ENCODE results near the gene BEST3. TPM values are rescaled to one million over a fixed set of nuclear protein-coding genes. Genes with fewer than 3 reads are reported as not detected.

The BEST3 gene
- total and polyA plus RNA-seq, 2 experiments from 2014 or later = 0.34 to 0.60 TPM

DNA sequence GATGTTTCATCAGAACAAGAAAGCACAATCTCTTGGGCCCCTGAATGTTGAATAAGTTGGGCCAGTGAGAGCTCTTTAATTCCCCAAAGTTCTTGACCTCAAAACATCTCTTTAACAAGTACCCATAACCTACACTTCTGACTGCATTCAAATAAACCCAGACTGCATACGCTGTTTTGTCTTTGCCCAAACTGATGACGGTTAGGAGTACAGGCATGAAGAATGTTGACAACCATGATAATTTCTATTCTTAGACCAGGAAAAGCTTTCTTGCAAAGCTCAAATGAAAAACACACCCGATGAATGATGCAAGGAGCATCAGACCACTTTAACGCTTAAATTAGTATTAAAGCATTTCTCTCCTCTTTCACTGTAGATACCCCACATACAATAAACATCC, 27.8 kb upstream of the BEST3 start:
- Histone ChIP-seq H3K79me2 (no peaks in the 10 kb centered on the region), H3K9me2 (replicated peaks; ENCODE audit: insufficient read depth) (no peaks in the 10 kb centered on the region)
- WGBS (ENCODE audit: low lambda C conversion rate, missing lambda C conversion rate) = 89% methylated on average over 4 of the region's 4 CpGs

DNA sequence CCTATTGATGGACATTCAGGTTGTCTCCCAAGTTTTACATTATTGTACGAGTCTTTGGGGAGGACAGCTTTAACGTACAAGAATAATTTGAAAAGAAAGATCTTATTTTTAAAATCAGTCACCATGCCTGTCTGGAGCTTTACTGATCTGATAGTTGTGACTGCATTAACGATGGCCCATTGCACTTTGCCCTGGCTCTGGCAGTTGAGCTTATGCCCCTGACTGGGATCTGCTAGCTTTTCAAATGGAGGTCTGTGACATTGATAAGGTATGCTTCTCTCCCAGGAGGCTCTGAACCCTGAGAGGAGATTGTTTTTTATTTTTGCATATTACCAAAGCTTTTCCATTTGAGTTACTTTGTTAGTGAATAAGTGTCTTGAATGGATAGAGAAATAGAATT, 21.6 kb upstream of the BEST3 start:
- no peak overlapping the region for H3K4me2 ChIP-seq
- WGBS (ENCODE audit: low lambda C conversion rate, missing lambda C conversion rate) = 67% methylated on average over 3 of the region's 3 CpGs
- H2AFZ ChIP-seq = peak overlapping the region; percentile 6
- H3K79me2 ChIP-seq = no peaks in the 10 kb centered on the region
- H4K20me1 ChIP-seq (ENCODE audit: insufficient read depth, poor library complexity, severe bottlenecking) = no peaks in the 10 kb centered on the region
- no peak overlapping the region for H3K4me3 ChIP-seq
- H3K36me3 ChIP-seq (replicated peaks; ENCODE audit: insufficient read depth, low read depth) = no peaks in the 10 kb centered on the region
- peak overlapping the region; percentile 3 for H3K27ac ChIP-seq
- no peaks in the 10 kb centered on the region for H3K4me1 ChIP-seq (ENCODE audit: insufficient read depth)
- no peaks in the 10 kb centered on the region for H3K9me2 ChIP-seq (replicated peaks; ENCODE audit: insufficient read depth)
- no peaks in the 10 kb centered on the region for H3K27me3 ChIP-seq
- DNase-seq (ENCODE audit: low spot score) = peak; percentile 13
- no peaks in the 10 kb centered on the region for H3K9me3 ChIP-seq (ENCODE audit: low read depth)
- TF ChIP-seq EZH2 (IDR thresholded peaks at IDR 0.05; ENCODE audit: borderline replicate concordance) = no peak
- TF ChIP-seq, protein P1, sequence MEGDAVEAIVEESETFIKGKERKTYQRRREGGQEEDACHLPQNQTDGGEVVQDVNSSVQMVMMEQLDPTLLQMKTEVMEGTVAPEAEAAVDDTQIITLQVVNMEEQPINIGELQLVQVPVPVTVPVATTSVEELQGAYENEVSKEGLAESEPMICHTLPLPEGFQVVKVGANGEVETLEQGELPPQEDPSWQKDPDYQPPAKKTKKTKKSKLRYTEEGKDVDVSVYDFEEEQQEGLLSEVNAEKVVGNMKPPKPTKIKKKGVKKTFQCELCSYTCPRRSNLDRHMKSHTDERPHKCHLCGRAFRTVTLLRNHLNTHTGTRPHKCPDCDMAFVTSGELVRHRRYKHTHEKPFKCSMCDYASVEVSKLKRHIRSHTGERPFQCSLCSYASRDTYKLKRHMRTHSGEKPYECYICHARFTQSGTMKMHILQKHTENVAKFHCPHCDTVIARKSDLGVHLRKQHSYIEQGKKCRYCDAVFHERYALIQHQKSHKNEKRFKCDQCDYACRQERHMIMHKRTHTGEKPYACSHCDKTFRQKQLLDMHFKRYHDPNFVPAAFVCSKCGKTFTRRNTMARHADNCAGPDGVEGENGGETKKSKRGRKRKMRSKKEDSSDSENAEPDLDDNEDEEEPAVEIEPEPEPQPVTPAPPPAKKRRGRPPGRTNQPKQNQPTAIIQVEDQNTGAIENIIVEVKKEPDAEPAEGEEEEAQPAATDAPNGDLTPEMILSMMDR (IDR thresholded peaks at IDR 0.05; ENCODE audit: poor library complexity) = no peak
- TF ChIP-seq EZH2phosphoT487 (IDR thresholded peaks at IDR 0.05; ENCODE audit: low read depth, severe bottlenecking, unreplicated experiment) = no peak

More for the DNA sequence above, 27.8 kb upstream of the BEST3 start:
- Histone ChIP-seq H4K20me1 (ENCODE audit: insufficient read depth, poor library complexity, severe bottlenecking) (no peaks in the 10 kb centered on the region), H3K4me1 (ENCODE audit: insufficient read depth) (no peaks in the 10 kb centered on the region), H2AFZ (no peak overlapping the region), H3K27ac (no peak overlapping the region), H3K27me3 (no peaks in the 10 kb centered on the region), H3K4me2 (no peak overlapping the region), H3K36me3 (replicated peaks; ENCODE audit: insufficient read depth, low read depth) (no peaks in the 10 kb centered on the region), H3K4me3 (no peak overlapping the region), H3K9me3 (ENCODE audit: low read depth) (no peaks in the 10 kb centered on the region)
- no peak for DNase-seq (ENCODE audit: low spot score)
- TF ChIP-seq EZH2phosphoT487 (IDR thresholded peaks at IDR 0.05; ENCODE audit: low read depth, severe bottlenecking, unreplicated experiment) (no peak), EZH2 (IDR thresholded peaks at IDR 0.05; ENCODE audit: borderline replicate concordance) (no peak)
- TF ChIP-seq, protein P1 (IDR thresholded peaks at IDR 0.05; ENCODE audit: poor library complexity) = no peak

DNA sequence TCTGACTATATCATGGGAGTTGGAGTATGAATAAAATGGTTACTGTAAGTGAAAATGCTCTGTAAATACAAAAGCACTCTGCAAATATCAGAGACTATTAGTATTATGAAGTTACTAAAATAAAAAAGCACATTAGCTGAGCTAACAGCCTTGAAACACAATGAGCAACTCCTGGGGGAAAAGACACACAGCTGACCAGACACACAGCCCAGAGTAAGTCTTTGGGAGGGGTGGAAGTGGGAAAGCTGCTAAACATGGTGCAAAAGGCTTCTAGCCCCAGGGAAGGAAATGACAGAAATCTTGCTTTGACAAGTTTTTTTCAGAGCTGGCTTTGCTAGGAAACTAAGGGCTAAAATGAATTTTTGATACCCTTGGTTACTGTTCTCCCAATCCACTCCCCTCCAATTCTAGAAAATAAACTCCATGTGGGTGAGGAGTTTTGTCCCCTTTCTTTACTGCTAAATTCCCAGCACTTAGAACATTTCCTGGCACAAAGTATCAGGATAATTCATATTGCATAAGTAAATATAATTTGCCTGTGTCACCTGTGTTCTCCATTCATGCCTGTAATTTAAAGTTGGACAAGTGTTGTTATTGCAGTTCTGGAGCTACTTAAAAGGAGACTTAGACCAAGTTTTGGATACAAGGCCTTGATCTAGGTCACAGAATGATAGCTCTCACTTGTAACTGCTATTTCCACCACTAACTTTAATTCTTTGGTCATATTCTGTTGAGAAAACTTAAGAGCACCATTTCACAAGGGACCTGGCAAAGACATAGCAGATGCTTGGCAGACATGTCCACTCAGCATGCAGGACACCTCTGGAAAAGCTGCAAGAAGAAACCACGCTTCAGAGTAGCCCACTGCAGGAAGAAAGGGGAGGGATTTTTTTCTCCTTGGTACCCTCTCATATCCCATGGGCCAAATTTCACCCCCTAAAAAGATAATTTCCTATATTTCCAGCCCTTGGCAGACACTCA, 20.5 kb upstream of the BEST3 start:
- TF ChIP-seq, protein P1 (IDR thresholded peaks at IDR 0.05; ENCODE audit: poor library complexity) = no peak
- TF ChIP-seq EZH2phosphoT487 (IDR thresholded peaks at IDR 0.05; ENCODE audit: low read depth, severe bottlenecking, unreplicated experiment) = no peak
- no peak for TF ChIP-seq EZH2 (IDR thresholded peaks at IDR 0.05; ENCODE audit: borderline replicate concordance)
- DNase-seq (ENCODE audit: low spot score) = no peak
- no peaks in the 10 kb centered on the region for H3K9me3 ChIP-seq (ENCODE audit: low read depth)
- H3K79me2 ChIP-seq = no peaks in the 10 kb centered on the region
- no peak overlapping the region for H3K27ac ChIP-seq
- no peaks in the 10 kb centered on the region for H3K36me3 ChIP-seq (replicated peaks; ENCODE audit: insufficient read depth, low read depth)
- no peaks in the 10 kb centered on the region for H4K20me1 ChIP-seq (ENCODE audit: insufficient read depth, poor library complexity, severe bottlenecking)
- no peaks in the 10 kb centered on the region for H3K9me2 ChIP-seq (replicated peaks; ENCODE audit: insufficient read depth)
- peak overlapping the region; percentile 15 for H2AFZ ChIP-seq
- H3K4me1 ChIP-seq (ENCODE audit: insufficient read depth) = no peaks in the 10 kb centered on the region
- 92% methylated on average over 1 of the region's 1 CpG for WGBS (ENCODE audit: low lambda C conversion rate, missing lambda C conversion rate)
- no peak overlapping the region for H3K4me2 ChIP-seq
- H3K27me3 ChIP-seq = no peaks in the 10 kb centered on the region
- no peak overlapping the region for H3K4me3 ChIP-seq

Data from hepatocyte (in vitro differentiated cells).